GM18951 (cell line): ENCODE results near the gene LCORL.

Experiments
- POLR2A ChIP-seq: IDR thresholded peaks from 4 replicates; pipeline ENCODE4 v1.6.1; 2011; ENCODE audit warnings: mild to moderate bottlenecking; ENCODE audit not compliant: insufficient read length, insufficient read depth; ENCODE audit errors: extremely low read depth
- in situ Hi-C: fragments of 300-500 bp; cut with MboI; formaldehyde crosslinking; loops from one replicate; pipeline ENCODE4 v1.12.0; 2022; ENCODE audit warnings: low sequenced_read_pairs, mixed read lengths, inconsistent platforms; ENCODE audit not compliant: unreplicated experiment

Gene LCORL

GRCh38 chr4:17823871-17824669 is 197.5 kb downstream of the LCORL start:
- no peak for TF ChIP-seq POLR2A
- in situ Hi-C loops: loop anchor here (25.0 kb wide), 1 partner anchor 763 kb away; no protein-coding TSS in a partner anchor

- TF ChIP-seq POLR2A: no peak
- in situ Hi-C loops: loop anchor here (10.0 to 25.0 kb wide), 2 partner anchors 548 to 770 kb away; no protein-coding TSS in a partner anchor
Observed at GRCh38 chr4:17817027-17817426, 204.5 kb downstream of the LCORL start.

GRCh38 chr4:17816142-17816541 is 205.4 kb downstream of the LCORL start:
- in situ Hi-C loops: loop anchor here (10.0 to 25.0 kb wide), 2 partner anchors 549 to 771 kb away; no protein-coding TSS in a partner anchor

GRCh38 chr4:17814140-17814539 is 207.4 kb downstream of the LCORL start:
- in situ Hi-C loops: loop anchor here (10.0 to 25.0 kb wide), 2 partner anchors 551 to 773 kb away; no protein-coding TSS in a partner anchor
- TF ChIP-seq POLR2A: no peak

More at GRCh38 chr4:17816142-17816541, 205.4 kb downstream of the LCORL start:
- TF ChIP-seq POLR2A: no peak

GRCh38 chr4:17812801-17813200 is 208.8 kb downstream of the LCORL start:
- TF ChIP-seq POLR2A: no peak
- in situ Hi-C loops: loop anchor here (10.0 to 25.0 kb wide), 2 partner anchors 552 to 774 kb away; no protein-coding TSS in a partner anchor

GRCh38 chr4:17812125-17812524 is 209.4 kb downstream of the LCORL start:
- TF ChIP-seq POLR2A: no peak
- in situ Hi-C loops: loop anchor here (10.0 to 25.0 kb wide), 2 partner anchors 553 to 775 kb away; no protein-coding TSS in a partner anchor

DNA sequence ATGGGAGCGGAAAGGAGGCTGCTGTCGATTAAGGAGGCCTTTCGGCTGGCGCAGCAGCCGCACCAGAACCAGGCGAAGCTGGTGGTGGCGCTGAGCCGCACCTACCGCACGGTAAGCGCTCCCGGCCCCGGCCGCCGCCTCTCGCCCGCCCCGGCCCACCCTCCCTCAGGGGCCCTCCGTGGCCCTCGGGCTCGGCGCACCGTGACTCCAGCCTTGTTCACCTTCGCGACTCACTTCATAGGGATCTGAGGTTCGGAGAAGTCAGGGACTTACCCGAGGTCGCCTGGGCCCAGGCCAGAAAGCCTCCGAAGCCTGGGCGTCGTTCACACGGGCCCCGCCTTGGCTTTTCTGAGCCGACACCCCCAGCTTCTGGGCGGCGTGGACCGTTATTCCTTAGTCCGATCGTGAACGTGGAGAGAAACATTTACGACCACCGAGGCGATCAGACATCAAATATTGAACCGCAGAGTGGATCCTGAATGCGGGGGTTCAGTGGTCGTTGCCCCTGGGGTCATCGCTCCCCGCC is 210.4 kb downstream of the LCORL start:
- in situ Hi-C loops: loop anchor here (10.0 to 25.0 kb wide), 2 partner anchors 554 to 776 kb away; no protein-coding TSS in a partner anchor
- TF ChIP-seq POLR2A: no peak

DNA sequence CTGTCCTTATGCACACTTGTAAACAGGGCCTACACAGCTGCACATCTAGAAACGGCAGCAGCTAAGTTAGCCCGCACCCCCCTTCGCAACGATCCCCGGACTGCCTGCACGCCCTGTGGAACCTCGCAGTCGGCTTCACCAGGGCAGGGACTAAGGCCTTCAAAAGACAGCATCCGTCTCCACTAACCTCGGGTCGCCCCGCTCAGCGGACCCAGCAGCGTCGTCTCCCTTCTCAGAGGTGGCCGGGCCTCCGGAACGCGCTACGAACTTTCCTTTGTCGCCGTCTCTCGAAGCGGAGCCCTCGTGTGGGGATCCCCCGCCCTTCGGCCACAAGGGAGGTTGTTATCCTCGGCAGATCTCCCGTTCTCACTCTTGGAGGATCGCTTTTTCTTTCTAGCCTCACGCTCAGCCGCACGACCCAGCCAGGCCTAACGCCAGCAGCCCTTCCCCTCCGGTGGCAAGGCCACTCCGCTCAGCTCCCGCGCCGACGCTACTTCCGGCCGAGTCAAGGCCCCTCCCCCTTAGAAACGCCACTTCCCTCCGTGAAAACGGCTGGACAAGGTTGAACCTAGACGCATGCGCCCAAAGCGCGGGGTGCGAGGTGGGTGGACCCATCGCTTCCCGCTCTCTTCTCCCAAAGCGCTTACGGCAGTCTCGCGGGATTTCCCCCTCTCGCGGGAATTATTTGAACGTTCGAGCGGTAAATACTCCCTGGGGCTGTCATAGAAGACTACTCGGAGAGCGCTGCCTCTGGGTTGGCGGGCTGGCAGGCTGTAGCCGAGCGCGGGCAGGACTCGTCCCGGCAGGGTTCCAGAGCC is 211.1 kb downstream of the LCORL start, which contains the start of the genes DCAF16 and NCAPG:
Gene DCAF16 (minus strand): TSS at position 498 of the 818 bp plus-strand sequence. CDS start 6,616 bp downstream, outside the sequence.
Gene NCAPG (plus strand): TSS at position 720 of the 818 bp plus-strand sequence. CDS start 99 bp downstream, outside the sequence.
- peak; percentile 91 for TF ChIP-seq POLR2A
- in situ Hi-C loops: loop anchor here (10.0 to 25.0 kb wide), 2 partner anchors 554 to 777 kb away; no protein-coding TSS in a partner anchor

GRCh38 chr4:17809667-17810066 is 211.9 kb downstream of the LCORL start:
- in situ Hi-C loops: loop anchor here (10.0 to 25.0 kb wide), 3 partner anchors 265 to 778 kb away; no protein-coding TSS in a partner anchor
- no peak for TF ChIP-seq POLR2A

GRCh38 chr4:17807446-17807845 is 214.1 kb downstream of the LCORL start:
- in situ Hi-C loops: loop anchor here (10.0 to 25.0 kb wide), 2 partner anchors 263 to 780 kb away; no protein-coding TSS in a partner anchor
- no peak for TF ChIP-seq POLR2A

DNA sequence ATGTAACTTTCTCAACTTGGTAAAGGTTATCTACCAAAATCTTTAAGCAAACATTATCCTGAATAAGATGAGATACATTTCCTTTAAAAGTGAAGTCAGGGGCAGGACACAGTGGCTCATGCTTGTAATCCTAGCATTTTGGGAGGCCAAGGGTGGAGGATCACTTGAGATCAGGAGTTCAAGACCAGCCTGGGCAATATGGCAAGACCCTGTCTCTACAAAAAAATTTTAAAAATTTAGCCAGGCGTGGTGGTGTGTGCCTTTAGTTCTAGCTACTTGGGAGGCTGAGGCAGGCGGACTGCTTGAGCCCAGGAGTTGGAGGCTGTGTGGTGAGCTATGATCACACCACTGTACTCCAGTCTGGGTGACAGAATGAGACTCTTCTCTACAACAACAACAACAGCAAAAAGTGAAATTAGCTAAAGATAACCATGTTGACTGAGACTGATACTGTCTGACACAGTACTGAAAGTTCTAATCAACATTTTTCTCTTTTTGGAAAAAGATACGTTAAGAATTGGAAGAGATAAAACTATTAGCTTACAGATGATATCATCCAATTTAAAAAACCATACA is 215.9 kb downstream of the LCORL start:
- in situ Hi-C loops: loop anchor here (10.0 to 25.0 kb wide), 2 partner anchors 261 to 782 kb away; no protein-coding TSS in a partner anchor
- no peak for TF ChIP-seq POLR2A

- in situ Hi-C loops: no loop called here
- no peak for TF ChIP-seq POLR2A
Observed at GRCh38 chr4:17797808-17798207, 223.7 kb downstream of the LCORL start.
